Tibial nerve (tissue), 4 donors: ENCODE data around the gene NRG4. TPM values are rescaled to one million over a fixed set of nuclear protein-coding genes. Genes with fewer than 3 reads are reported as not detected.

ENCODE experiments used
- DNase-seq, 2 donors: peaks; one replicate each; pipeline ENCODE4 v3.0.0-alpha.2; 2019; ENCODE audit warnings: low spot score in 2 of 2
- H3K27ac ChIP-seq, 4 donors: fragments of 200-600 bp; sonication (generic) in 3 of 4; one replicate each; pipeline ENCODE4 v1.5.1; 2017 to 2019; ENCODE audit warnings: mild to moderate bottlenecking in 1 of 4
- H3K27me3 ChIP-seq, 2 donors: fragments of 200-600 bp; sonication (generic) in 1 of 2; one replicate each; pipeline versions ENCODE4 v1.5.1 to v1.6.0; 2017 to 2019
- H3K36me3 ChIP-seq, 3 donors: fragments of 200-600 bp; sonication (generic); one replicate each; pipeline ENCODE4 v1.5.1; 2018 to 2019
- H3K4me1 ChIP-seq, 4 donors: fragments of 200-600 bp; sonication (generic) in 3 of 4; one replicate each; pipeline ENCODE4 v1.5.1; 2017 to 2019
- H3K4me3 ChIP-seq, 4 donors: fragments of 200-600 bp; sonication (generic) in 3 of 4; one replicate each; pipeline ENCODE4 v1.5.1; 2017 to 2019; ENCODE audit warnings: mild to moderate bottlenecking in 1 of 4, moderate library complexity in 1 of 4
- H3K9me3 ChIP-seq, 4 donors: fragments of 200-600 bp; sonication (generic) in 3 of 4; one replicate each; pipeline ENCODE4 v1.5.1; 2017 to 2019
- CTCF ChIP-seq, 5 experiments: fragments of 200-600 bp in 3 of 5; fragments of 450-650 bp in 2 of 5; sonication (generic) in 3 of 5; IDR thresholded peaks; one replicate each; pipeline ENCODE4 v1.5.1; 2016 to 2019; ENCODE audit warnings: antibody characterized with exemption in 5 of 5, mild to moderate bottlenecking in 3 of 5, moderate library complexity in 2 of 5
- EP300 ChIP-seq, 2 donors: sonication (generic); formaldehyde crosslinking; IDR thresholded peaks; one replicate each; pipeline ENCODE4 v1.6.1; 2017; ENCODE audit warnings: antibody characterized with exemption in 2 of 2, mild to moderate bottlenecking in 1 of 2
- POLR2A ChIP-seq, 2 donors: fragments of 450-650 bp; IDR thresholded peaks; one replicate each; pipeline ENCODE4 v1.6.1; 2017; ENCODE audit warnings: antibody characterized with exemption in 2 of 2, mild to moderate bottlenecking in 2 of 2, moderate library complexity in 2 of 2
- small RNA-seq: library from RNA; depleted of rRNA; stranded (forward); fragments of <200 nt; gene quantifications from one replicate; pipeline ENCODE3, GENCODE V24; 2016
- total RNA-seq, 4 donors: library from RNA; depleted of rRNA; stranded (reverse); fragments of >200 nt; gene quantifications; one replicate each; pipeline ENCODE4 v1.1.0, GENCODE V29; 2016

Gene NRG4
- total RNA-seq, 4 donors from 2014 or later: 0.44 TPM; not detected in 3

- Histone ChIP-seq H3K4me1 (no peaks in the 10 kb centered on the region), H3K27me3 (no peaks in the 10 kb centered on the region), H3K36me3 (peaks cover 0 to 22% (median 0%) of the 10 kb centered on the region in 3 donors), H3K27ac (no peak overlapping the region), H3K4me3 (no peak overlapping the region), H3K9me3 (no peaks in the 10 kb centered on the region)
- TF ChIP-seq EP300 (IDR thresholded peaks at IDR 0.05) (no peak), CTCF (IDR thresholded peaks at IDR 0.05) (no peak), POLR2A (IDR thresholded peaks at IDR 0.05) (no peak)
- no peak for DNase-seq
Observed at GRCh38 chr15:75891895-75892294, 120.3 kb downstream of the NRG4 start.

Small RNAs within 50 kb of the gene (small RNA-seq; reads per million reads assigned to genes)
- not detected for gene RN7SL510P

Other genes with a start within 250 kb of the NRG4 start
- gene UBE2Q2, start 169.0 kb downstream of the NRG4 start, total RNA-seq: 10 to 100 TPM; 39.8 to 49.5 (median 46.2) TPM
- gene FBXO22, start 108.5 kb downstream of the NRG4 start, total RNA-seq: 10 to 100 TPM in 3 of 4 donors, 1 to 10 TPM in 1; 9.9 to 16.7 (median 11.8) TPM
- under 1 TPM in 2 of 4 donors, not detected in 2; 0.30 to 0.42 TPM for gene TMEM266, start 47.6 kb upstream of the NRG4 start, total RNA-seq